Activated T-cell treated with anti-CD3 and anti-CD28 coated beads, Interleukin-2, amount 50 U/mL, for 72 hours (primary cell): ENCODE results near the gene PLEKHH2. TPM values are rescaled to one million over a fixed set of nuclear protein-coding genes. Genes with fewer than 3 reads are reported as not detected.

Experiments
- ATAC-seq, 2 donors: fragments of 150-1000 bp; cut with Tn5 transposase; replicated peaks in 1 of 2; 2 replicates each; pipeline ENCODE4 v1.10.0; 2021; ENCODE audit warnings: moderate library complexity in 2 of 2, mild to moderate bottlenecking in 1 of 2
- DNase-seq, 2 donors: peaks; one replicate each; pipeline ENCODE4 v3.0.0; 2021 to 2022; ENCODE audit warnings: mixed read lengths in 1 of 2
- H3K27ac Mint-ChIP-seq: one replicate; pipeline ENCODE4 v1.8.0; 2022; ENCODE audit warnings: mild to moderate bottlenecking, moderate library complexity, mixed read lengths
- H3K27me3 Mint-ChIP-seq: one replicate; pipeline ENCODE4 v1.8.0; 2022; ENCODE audit warnings: low read depth, mixed read lengths
- H3K36me3 Mint-ChIP-seq, 2 donors: one replicate each; pipeline ENCODE4 v1.8.0; 2022; ENCODE audit warnings: mixed read lengths in 2 of 2, mild to moderate bottlenecking in 1 of 2; ENCODE audit not compliant: insufficient read depth in 2 of 2
- H3K4me1 Mint-ChIP-seq: one replicate; pipeline ENCODE4 v1.8.0; 2022; ENCODE audit warnings: low read depth, mixed read lengths
- H3K4me3 Mint-ChIP-seq, 2 donors: one replicate each; pipeline ENCODE4 v1.8.0; 2022; ENCODE audit warnings: mild to moderate bottlenecking in 2 of 2, mixed read lengths in 2 of 2, moderate library complexity in 2 of 2
- H3K9me3 Mint-ChIP-seq, 2 donors: one replicate each; pipeline ENCODE4 v1.8.0; 2022; ENCODE audit warnings: mixed read lengths in 2 of 2
- total RNA-seq, 2 donors: library from RNA; stranded (reverse); gene quantifications; one replicate each; pipeline ENCODE4 v1.2.3, GENCODE V29; 2022

The PLEKHH2 gene
- total RNA-seq, 2 donors from 2014 or later: 4.3 to 4.5 TPM

- DNase-seq (no peak), ATAC-seq (no peak)
- Mint-ChIP-seq H3K36me3 (peaks cover 3 to 24% of the 10 kb centered on the region in 2 donors), H3K27me3 (no peaks in the 10 kb centered on the region), H3K27ac (no peak overlapping the region), H3K4me3 (no peak overlapping the region), H3K4me1 (peaks cover 11% of the 10 kb centered on the region), H3K9me3 (no peaks in the 10 kb centered on the region)
Observed at GRCh38 chr2:43794956-43795355, 157.9 kb downstream of the PLEKHH2 start.

GRCh38 chr2:43796206-43796605, 159.1 kb downstream of the PLEKHH2 start:
- ATAC-seq (no peak), DNase-seq (no peak)
- peaks cover 2% of the 10 kb centered on the region for H3K4me1 Mint-ChIP-seq
- no peak overlapping the region for H3K27ac Mint-ChIP-seq
- H3K4me3 Mint-ChIP-seq: no peak overlapping the region
- no peaks in the 10 kb centered on the region for H3K9me3 Mint-ChIP-seq
- H3K27me3 Mint-ChIP-seq: no peaks in the 10 kb centered on the region
- H3K36me3 Mint-ChIP-seq: peaks cover 3 to 18% of the 10 kb centered on the region in 2 donors

GRCh38 chr2:43798300-43798699, 161.2 kb downstream of the PLEKHH2 start:
- H3K27me3 Mint-ChIP-seq: no peaks in the 10 kb centered on the region
- no peaks in the 10 kb centered on the region for H3K4me1 Mint-ChIP-seq
- peaks cover 0 to 13% of the 10 kb centered on the region in 2 donors for H3K36me3 Mint-ChIP-seq
- ATAC-seq: no peak
- no peak overlapping the region for H3K27ac Mint-ChIP-seq
- DNase-seq: no peak
- no peak overlapping the region for H3K4me3 Mint-ChIP-seq
- H3K9me3 Mint-ChIP-seq: no peaks in the 10 kb centered on the region

- Mint-ChIP-seq H3K27ac (no peak overlapping the region), H3K4me3 (no peak overlapping the region), H3K36me3 (peaks cover 0 to 3% of the 10 kb centered on the region in 2 donors), H3K9me3 (no peaks in the 10 kb centered on the region), H3K27me3 (no peaks in the 10 kb centered on the region), H3K4me1 (no peaks in the 10 kb centered on the region)
- ATAC-seq (no peak), DNase-seq (no peak)
Observed at GRCh38 chr2:43800894-43801293, 163.8 kb downstream of the PLEKHH2 start.

- Mint-ChIP-seq H3K4me1 (no peaks in the 10 kb centered on the region), H3K27ac (no peak overlapping the region), H3K36me3 (peaks cover 0 to 3% of the 10 kb centered on the region in 2 donors), H3K9me3 (no peaks in the 10 kb centered on the region), H3K4me3 (no peak overlapping the region), H3K27me3 (no peaks in the 10 kb centered on the region)
- ATAC-seq (no peak), DNase-seq (no peak)
Observed at GRCh38 chr2:43802135-43802534, 165.1 kb downstream of the PLEKHH2 start.

GRCh38 chr2:43803113-43803512, 166.1 kb downstream of the PLEKHH2 start:
- H3K27me3 Mint-ChIP-seq: no peaks in the 10 kb centered on the region
- peaks cover 0 to 6% of the 10 kb centered on the region in 2 donors for H3K36me3 Mint-ChIP-seq
- ATAC-seq: no peak
- H3K27ac Mint-ChIP-seq: no peak overlapping the region
- no peak for DNase-seq
- H3K9me3 Mint-ChIP-seq: no peaks in the 10 kb centered on the region
- H3K4me3 Mint-ChIP-seq: no peak overlapping the region
- H3K4me1 Mint-ChIP-seq: no peaks in the 10 kb centered on the region

GRCh38 chr2:43806719-43807031, 169.6 kb downstream of the PLEKHH2 start:
- DNase-seq (no peak), ATAC-seq (no peak)
- Mint-ChIP-seq H3K9me3 (no peaks in the 10 kb centered on the region), H3K4me3 (no peak overlapping the region), H3K27ac (no peak overlapping the region), H3K4me1 (no peaks in the 10 kb centered on the region), H3K27me3 (no peaks in the 10 kb centered on the region), H3K36me3 (peaks cover 0 to 4% of the 10 kb centered on the region in 2 donors)

GRCh38 chr2:43810452-43810851, 173.4 kb downstream of the PLEKHH2 start:
- H3K27ac Mint-ChIP-seq: no peak overlapping the region
- no peak for ATAC-seq
- no peak for DNase-seq
- no peaks in the 10 kb centered on the region for H3K27me3 Mint-ChIP-seq
- no peaks in the 10 kb centered on the region for H3K4me1 Mint-ChIP-seq
- no peaks in the 10 kb centered on the region for H3K9me3 Mint-ChIP-seq
- H3K4me3 Mint-ChIP-seq: no peak overlapping the region
- peaks cover 0 to 3% of the 10 kb centered on the region in 2 donors for H3K36me3 Mint-ChIP-seq

- Mint-ChIP-seq H3K27me3 (no peaks in the 10 kb centered on the region), H3K27ac (no peak overlapping the region), H3K4me3 (no peak overlapping the region), H3K4me1 (no peaks in the 10 kb centered on the region), H3K36me3 (peaks cover 0 to 2% of the 10 kb centered on the region in 2 donors), H3K9me3 (peaks cover 0 to 1% of the 10 kb centered on the region in 2 donors)
- no peak for ATAC-seq
- no peak for DNase-seq
Observed at GRCh38 chr2:43810888-43811287, 173.8 kb downstream of the PLEKHH2 start.

- ATAC-seq: no peak
Observed at GRCh38 chr2:43812006-43812405, 174.9 kb downstream of the PLEKHH2 start.

GRCh38 chr2:43812947-43813346, 175.9 kb downstream of the PLEKHH2 start:
- H3K27ac Mint-ChIP-seq: no peak overlapping the region
- no peak overlapping the region for H3K4me3 Mint-ChIP-seq
- H3K36me3 Mint-ChIP-seq: peaks cover 0 to 2% of the 10 kb centered on the region in 2 donors
- no peaks in the 10 kb centered on the region for H3K4me1 Mint-ChIP-seq
- DNase-seq: no peak
- peaks cover 1 to 3% of the 10 kb centered on the region in 2 donors for H3K9me3 Mint-ChIP-seq
- no peak for ATAC-seq
- no peaks in the 10 kb centered on the region for H3K27me3 Mint-ChIP-seq

More at GRCh38 chr2:43812006-43812405, 174.9 kb downstream of the PLEKHH2 start:
- Mint-ChIP-seq H3K36me3 (peaks cover 2% of the 10 kb centered on the region in 2 donors), H3K4me3 (no peak overlapping the region), H3K9me3 (peaks cover 1 to 3% of the 10 kb centered on the region in 2 donors), H3K27me3 (no peaks in the 10 kb centered on the region), H3K4me1 (no peaks in the 10 kb centered on the region), H3K27ac (no peak overlapping the region)
- DNase-seq: no peak

GRCh38 chr2:43814711-43815110, 177.7 kb downstream of the PLEKHH2 start:
- DNase-seq (no peak), ATAC-seq (no peak)
- peaks cover 0 to 2% of the 10 kb centered on the region in 2 donors for H3K36me3 Mint-ChIP-seq
- H3K9me3 Mint-ChIP-seq: peaks cover 1 to 3% of the 10 kb centered on the region in 2 donors
- no peak overlapping the region for H3K4me3 Mint-ChIP-seq
- peaks cover 8% of the 10 kb centered on the region for H3K4me1 Mint-ChIP-seq
- no peak overlapping the region for H3K27ac Mint-ChIP-seq
- H3K27me3 Mint-ChIP-seq: no peaks in the 10 kb centered on the region
